Mesodermal cell (in vitro differentiated cells): ENCODE data around the gene MLN.

Experiments
- H3K27ac ChIP-seq: 2 replicates; pipeline ENCODE4 v1.7.0; 2013; ENCODE audit warnings: mild to moderate bottlenecking, low read depth, low read length, moderate library complexity; ENCODE audit not compliant: severe bottlenecking
- H3K36me3 ChIP-seq: 2 replicates; pipeline ENCODE4 v1.7.1; 2013; ENCODE audit warnings: mild to moderate bottlenecking, low read length, moderate library complexity; ENCODE audit not compliant: control insufficient read depth, insufficient read depth
- H3K4me1 ChIP-seq: one replicate; pipeline ENCODE4 v1.7.1; 2013; ENCODE audit warnings: mild to moderate bottlenecking, low read length; ENCODE audit not compliant: insufficient read depth, control insufficient read depth, poor library complexity, severe bottlenecking
- H3K4me3 ChIP-seq: 2 replicates; pipeline ENCODE4 v1.7.0; 2013; ENCODE audit warnings: low read length, control low read depth, mild to moderate bottlenecking; ENCODE audit not compliant: insufficient read depth, poor library complexity, severe bottlenecking; ENCODE audit errors: extremely low read depth
- H3K9me3 ChIP-seq: 2 replicates; pipeline ENCODE4 v1.7.1; 2013; ENCODE audit warnings: mild to moderate bottlenecking, low read length, moderate library complexity; ENCODE audit not compliant: control insufficient read depth
- WGBS, 2 experiments: methylation state at CpG; one replicate each; pipeline ENCODE4 v1.1.5; 2013; ENCODE audit warnings: missing lambda C conversion rate in 2 of 2; ENCODE audit not compliant: insufficient coverage in 2 of 2; 5-methylcytosine and 5-hydroxymethylcytosine counted together

MLN gene

GRCh38 chr6:33778444-33779121 is 25.2 kb downstream of the MLN start:
- Histone ChIP-seq H3K4me1 (peaks cover 50% of the 10 kb centered on the region), H3K9me3 (no peaks in the 10 kb centered on the region), H3K36me3 (peaks cover 91% of the 10 kb centered on the region), H3K27ac (no peak overlapping the region), H3K4me3 (no peak overlapping the region)
- WGBS, 2 experiments, result 78 to 81% methylated on average over 7 to 11 of the region's 12 CpGs

GRCh38 chr6:33777398-33778388 is 26.1 kb downstream of the MLN start:
- Histone ChIP-seq H3K36me3 (peaks cover 91% of the 10 kb centered on the region), H3K4me1 (peaks cover 53% of the 10 kb centered on the region)

GRCh38 chr6:33776764-33777163 is 27.0 kb downstream of the MLN start:
- no peak overlapping the region for H3K27ac ChIP-seq
- peaks cover 87% of the 10 kb centered on the region for H3K36me3 ChIP-seq
- 99% methylated on average over 10 to 12 of the region's 13 CpGs for WGBS, 2 experiments
- no peaks in the 10 kb centered on the region for H3K9me3 ChIP-seq
- H3K4me1 ChIP-seq, result peaks cover 53% of the 10 kb centered on the region
- no peak overlapping the region for H3K4me3 ChIP-seq

More at GRCh38 chr6:33777398-33778388, 26.1 kb downstream of the MLN start:
- H3K27ac ChIP-seq, result no peak overlapping the region
- H3K4me3 ChIP-seq, result no peak overlapping the region
- 89 to 91% methylated on average over 24 to 25 of the region's 25 CpGs for WGBS, 2 experiments
- no peaks in the 10 kb centered on the region for H3K9me3 ChIP-seq

GRCh38 chr6:33776186-33776585 is 27.6 kb downstream of the MLN start:
- Histone ChIP-seq H3K9me3 (no peaks in the 10 kb centered on the region), H3K4me1 (peaks cover 49% of the 10 kb centered on the region), H3K36me3 (peaks cover 85% of the 10 kb centered on the region), H3K27ac (no peak overlapping the region), H3K4me3 (no peak overlapping the region)
- 98 to 100% methylated on average over 4 of the region's 4 CpGs for WGBS, 2 experiments

- H3K4me1 ChIP-seq, result peaks cover 49% of the 10 kb centered on the region
- H3K36me3 ChIP-seq, result peaks cover 72% of the 10 kb centered on the region
- WGBS, 2 experiments, result 96 to 100% methylated on average over 2 to 3 of the region's 3 CpGs
- no peak overlapping the region for H3K27ac ChIP-seq
- no peak overlapping the region for H3K4me3 ChIP-seq
- H3K9me3 ChIP-seq, result no peaks in the 10 kb centered on the region
These were observed 29.0 kb downstream of the MLN start for GRCh38 chr6:33774774-33775173.

GRCh38 chr6:33772902-33773472 is 30.8 kb downstream of the MLN start:
- peaks cover 48% of the 10 kb centered on the region for H3K4me1 ChIP-seq
- H3K9me3 ChIP-seq, result no peaks in the 10 kb centered on the region
- H3K36me3 ChIP-seq, result peaks cover 54% of the 10 kb centered on the region
- H3K4me3 ChIP-seq, result no peak overlapping the region
- H3K27ac ChIP-seq, result no peak overlapping the region
- WGBS, 2 experiments, result 87 to 97% methylated on average over 5 of the region's 6 CpGs

- no peak overlapping the region for H3K4me3 ChIP-seq
- H3K9me3 ChIP-seq, result no peaks in the 10 kb centered on the region
- 80 to 86% methylated on average over 21 to 24 of the region's 24 CpGs for WGBS, 2 experiments
- H3K27ac ChIP-seq, result peak overlapping the region; percentile 55
- H3K36me3 ChIP-seq, result peaks cover 47% of the 10 kb centered on the region
- H3K4me1 ChIP-seq, result peaks cover 48% of the 10 kb centered on the region
These were observed 31.5 kb downstream of the MLN start for GRCh38 chr6:33772082-33772830.

- Histone ChIP-seq H3K4me3 (no peak overlapping the region), H3K27ac (peak overlapping the region; percentile 55), H3K36me3 (peaks cover 39% of the 10 kb centered on the region), H3K4me1 (peaks cover 48% of the 10 kb centered on the region), H3K9me3 (no peaks in the 10 kb centered on the region)
- WGBS, 2 experiments, result 11 to 16% methylated on average over 41 to 46 of the region's 47 CpGs
These were observed 32.4 kb downstream of the MLN start for GRCh38 chr6:33771146-33772081.

GRCh38 chr6:33770833-33771145 is 33.0 kb downstream of the MLN start:
- peaks cover 48% of the 10 kb centered on the region for H3K4me1 ChIP-seq
- peak overlapping the region; percentile 55 for H3K27ac ChIP-seq
- WGBS, 2 experiments, result 76 to 83% methylated on average over 1 to 3 of the region's 3 CpGs
- H3K36me3 ChIP-seq, result peaks cover 32% of the 10 kb centered on the region
- no peaks in the 10 kb centered on the region for H3K9me3 ChIP-seq
- no peak overlapping the region for H3K4me3 ChIP-seq
